ENCODE data around the gene ADORA1. TPM values are rescaled to one million over a fixed set of nuclear protein-coding genes. Genes with fewer than 3 reads are reported as not detected.

The ADORA1 gene
- total RNA-seq, 2 experiments from 2014 or later, result not detected

- H3K36me3 Mint-ChIP-seq (ENCODE audit: low read depth), result no peaks in the 10 kb centered on the region
- peaks cover 4% of the 10 kb centered on the region for H3K4me1 Mint-ChIP-seq
- DNase-seq, result no peak
- no peaks in the 10 kb centered on the region for H3K9me3 Mint-ChIP-seq
- H3K27ac Mint-ChIP-seq, result no peak overlapping the region
- ChIA-PET CTCF (interaction anchor here (0.8 to 1.8 kb wide), 3 partner anchors 11 to 39 kb away, joined by 3 to 7 read pairs (median 3); no protein-coding TSS in a partner anchor), POLR2A (no interaction called here)
- peaks cover 42% of the 10 kb centered on the region for H3K27me3 Mint-ChIP-seq
- H3K4me3 Mint-ChIP-seq, result no peak overlapping the region
Measured at GRCh38 chr1:203130358-203130985, 2.9 kb downstream of the ADORA1 start.

DNA sequence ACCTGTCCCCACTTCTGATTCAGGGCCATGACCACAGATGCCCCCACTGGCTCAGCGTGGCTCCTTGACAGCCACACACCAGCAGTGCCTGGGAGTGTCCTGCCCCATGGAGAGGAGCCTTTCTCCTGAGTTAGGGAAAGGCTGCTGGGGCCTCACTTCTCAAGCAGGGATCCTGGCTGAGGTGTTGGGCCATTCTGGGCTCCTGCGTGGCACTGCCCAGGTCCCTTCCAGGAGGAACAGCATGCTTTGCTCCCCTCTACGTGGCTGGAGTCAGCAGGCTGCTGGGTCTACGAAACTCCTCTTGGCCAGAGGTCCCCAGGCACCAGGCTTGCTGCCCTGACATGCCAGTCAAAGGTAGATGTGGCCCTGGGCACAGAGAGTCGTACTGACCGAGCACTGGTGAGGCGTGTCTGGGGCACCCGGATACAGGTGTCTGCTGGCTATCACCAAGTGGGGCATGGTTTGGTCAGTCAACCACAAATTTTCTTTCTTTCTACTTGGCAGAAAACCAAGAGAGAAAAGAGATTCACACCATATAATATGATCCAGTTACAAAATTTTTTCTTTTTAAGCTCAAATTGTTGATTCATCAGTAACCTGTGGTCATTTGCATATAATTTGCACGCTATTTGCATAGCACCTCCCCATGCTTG, 4.1 kb downstream of the ADORA1 start:
- H3K36me3 Mint-ChIP-seq (ENCODE audit: low read depth), result no peaks in the 10 kb centered on the region
- H3K4me3 Mint-ChIP-seq, result no peak overlapping the region
- ChIA-PET CTCF (interaction anchor here (0.8 kb wide), 1 partner anchor 11 kb away, joined by 3 read pairs; no protein-coding TSS in a partner anchor), POLR2A (no interaction called here)
- H3K9me3 Mint-ChIP-seq, result no peaks in the 10 kb centered on the region
- no peak overlapping the region for H3K27ac Mint-ChIP-seq
- H3K27me3 Mint-ChIP-seq, result peaks cover 32% of the 10 kb centered on the region
- peaks cover 14% of the 10 kb centered on the region for H3K4me1 Mint-ChIP-seq
- DNase-seq, result no peak

- no peak for DNase-seq
- Mint-ChIP-seq H3K27ac (no peak overlapping the region), H3K36me3 (ENCODE audit: low read depth) (no peaks in the 10 kb centered on the region), H3K9me3 (no peaks in the 10 kb centered on the region), H3K4me3 (no peak overlapping the region), H3K4me1 (peaks cover 9% of the 10 kb centered on the region), H3K27me3 (peaks cover 17% of the 10 kb centered on the region)
- ChIA-PET CTCF (interaction anchor here (0.7 to 1.5 kb wide), 3 partner anchors 14 to 63 kb away, joined by 3 to 5 read pairs (median 5); no protein-coding TSS in a partner anchor), POLR2A (no interaction called here)
Measured at GRCh38 chr1:203133970-203134725, 6.6 kb downstream of the ADORA1 start.

- Mint-ChIP-seq H3K4me3 (no peak overlapping the region), H3K4me1 (peaks cover 9% of the 10 kb centered on the region), H3K9me3 (no peaks in the 10 kb centered on the region), H3K27me3 (peaks cover 7% of the 10 kb centered on the region), H3K27ac (no peak overlapping the region), H3K36me3 (ENCODE audit: low read depth) (no peaks in the 10 kb centered on the region)
- ChIA-PET CTCF (interaction anchor here (0.6 kb wide), 1 partner anchor 12 kb away, joined by 3 read pairs; no protein-coding TSS in a partner anchor), POLR2A (no interaction called here)
- DNase-seq, result no peak
Measured at GRCh38 chr1:203135636-203136305, 8.2 kb downstream of the ADORA1 start.

- ChIA-PET CTCF (interaction anchor here (0.6 to 0.7 kb wide), 2 partner anchors 8 to 11 kb away, joined by 3 read pairs; no protein-coding TSS in a partner anchor), POLR2A (no interaction called here)
- H3K9me3 Mint-ChIP-seq, result no peaks in the 10 kb centered on the region
- no peaks in the 10 kb centered on the region for H3K36me3 Mint-ChIP-seq (ENCODE audit: low read depth)
- H3K27me3 Mint-ChIP-seq, result peaks cover 7% of the 10 kb centered on the region
- H3K4me3 Mint-ChIP-seq, result no peak overlapping the region
- peaks cover 9% of the 10 kb centered on the region for H3K4me1 Mint-ChIP-seq
- DNase-seq, result no peak
- H3K27ac Mint-ChIP-seq, result no peak overlapping the region
Measured at GRCh38 chr1:203136409-203137042, 9.0 kb downstream of the ADORA1 start.

DNA sequence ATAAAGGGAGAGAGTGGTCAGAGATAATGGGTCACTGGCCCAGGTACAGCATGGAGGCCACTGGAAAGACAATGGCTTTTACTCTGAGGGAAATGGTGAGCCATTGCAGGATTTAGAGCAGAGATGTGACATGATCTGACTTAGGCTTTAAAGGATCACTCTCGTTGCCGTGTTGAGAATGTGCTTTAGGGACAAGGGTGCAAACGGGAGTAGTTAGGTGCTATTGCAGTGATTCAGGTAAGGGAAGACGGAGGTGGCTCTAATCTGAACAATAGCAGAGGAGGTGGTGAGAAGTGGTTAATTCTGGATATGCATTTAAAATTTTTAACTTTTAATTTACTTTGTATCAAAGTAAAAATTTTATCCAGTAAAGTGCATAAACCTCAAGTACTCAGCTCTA, 9.8 kb downstream of the ADORA1 start:
- peaks cover 7% of the 10 kb centered on the region for H3K27me3 Mint-ChIP-seq
- H3K4me1 Mint-ChIP-seq, result peaks cover 9% of the 10 kb centered on the region
- no peaks in the 10 kb centered on the region for H3K36me3 Mint-ChIP-seq (ENCODE audit: low read depth)
- DNase-seq, result no peak
- H3K9me3 Mint-ChIP-seq, result no peaks in the 10 kb centered on the region
- ChIA-PET CTCF (no interaction called here), POLR2A (no interaction called here)
- no peak overlapping the region for H3K4me3 Mint-ChIP-seq
- H3K27ac Mint-ChIP-seq, result no peak overlapping the region

DNA sequence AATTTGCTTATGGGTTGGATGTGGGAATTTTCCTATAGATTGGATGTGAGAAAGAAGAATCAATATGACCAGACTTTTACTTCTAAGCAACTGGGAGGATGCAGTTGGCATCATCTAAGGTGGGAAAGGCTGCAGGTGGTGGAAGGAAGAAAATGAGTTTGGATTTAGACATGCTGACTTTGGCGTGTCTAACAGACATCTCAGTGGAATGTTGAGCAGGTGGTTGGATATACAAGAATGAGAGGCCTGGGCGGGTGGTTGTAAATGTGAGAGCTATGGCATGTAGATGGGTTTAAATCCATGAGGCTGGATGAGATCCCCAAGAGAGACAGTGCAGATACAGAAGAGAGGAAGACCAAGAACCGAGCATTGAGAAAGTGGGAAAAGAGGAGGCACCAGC, 10.5 kb downstream of the ADORA1 start:
- Mint-ChIP-seq H3K4me3 (no peak overlapping the region), H3K36me3 (ENCODE audit: low read depth) (no peaks in the 10 kb centered on the region), H3K9me3 (no peaks in the 10 kb centered on the region), H3K4me1 (peaks cover 9% of the 10 kb centered on the region), H3K27ac (no peak overlapping the region), H3K27me3 (peaks cover 7% of the 10 kb centered on the region)
- no peak for DNase-seq
- ChIA-PET CTCF (no interaction called here), POLR2A (no interaction called here)

- Mint-ChIP-seq H3K36me3 (ENCODE audit: low read depth) (no peaks in the 10 kb centered on the region), H3K4me1 (peaks cover 9% of the 10 kb centered on the region), H3K27ac (no peak overlapping the region), H3K9me3 (no peaks in the 10 kb centered on the region), H3K27me3 (peaks cover 7% of the 10 kb centered on the region), H3K4me3 (no peak overlapping the region)
- DNase-seq, result no peak
- POLR2A ChIA-PET, result no interaction called here
- CTCF ChIA-PET, result no interaction called here
Measured at GRCh38 chr1:203139976-203140475, 12.5 kb downstream of the ADORA1 start.

GRCh38 chr1:203140743-203141520, 13.4 kb downstream of the ADORA1 start:
- H3K27me3 Mint-ChIP-seq, result peaks cover 7% of the 10 kb centered on the region
- DNase-seq, result no peak
- ChIA-PET CTCF (no interaction called here), POLR2A (no interaction called here)
- peaks cover 6% of the 10 kb centered on the region for H3K4me1 Mint-ChIP-seq
- H3K4me3 Mint-ChIP-seq, result no peak overlapping the region
- H3K9me3 Mint-ChIP-seq, result no peaks in the 10 kb centered on the region
- H3K27ac Mint-ChIP-seq, result no peak overlapping the region
- H3K36me3 Mint-ChIP-seq (ENCODE audit: low read depth), result no peaks in the 10 kb centered on the region

DNA sequence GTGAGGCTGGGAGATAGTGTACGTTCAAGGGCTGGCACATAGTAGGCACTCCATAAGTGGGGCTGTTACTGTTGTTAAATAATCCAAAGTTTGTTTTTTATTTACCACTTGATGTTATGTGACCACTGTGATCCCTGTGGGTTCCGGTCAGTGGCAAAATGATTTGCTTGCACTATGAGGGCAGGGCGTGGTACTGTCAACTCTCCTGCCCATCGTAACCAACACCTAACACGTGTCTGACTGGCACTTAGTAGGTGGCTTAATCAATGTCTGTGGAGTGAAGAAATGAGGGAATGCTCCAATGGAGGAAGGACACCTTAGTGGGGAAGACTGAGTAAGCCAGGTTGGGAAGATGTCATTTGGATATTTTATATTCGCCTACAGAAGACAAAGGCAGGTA, 14.6 kb downstream of the ADORA1 start:
- no peak for DNase-seq
- Mint-ChIP-seq H3K27me3 (peaks cover 3% of the 10 kb centered on the region), H3K9me3 (no peaks in the 10 kb centered on the region), H3K4me1 (no peaks in the 10 kb centered on the region), H3K27ac (no peak overlapping the region), H3K36me3 (ENCODE audit: low read depth) (no peaks in the 10 kb centered on the region), H3K4me3 (no peak overlapping the region)
- POLR2A ChIA-PET, result no interaction called here
- CTCF ChIA-PET, result no interaction called here

DNA sequence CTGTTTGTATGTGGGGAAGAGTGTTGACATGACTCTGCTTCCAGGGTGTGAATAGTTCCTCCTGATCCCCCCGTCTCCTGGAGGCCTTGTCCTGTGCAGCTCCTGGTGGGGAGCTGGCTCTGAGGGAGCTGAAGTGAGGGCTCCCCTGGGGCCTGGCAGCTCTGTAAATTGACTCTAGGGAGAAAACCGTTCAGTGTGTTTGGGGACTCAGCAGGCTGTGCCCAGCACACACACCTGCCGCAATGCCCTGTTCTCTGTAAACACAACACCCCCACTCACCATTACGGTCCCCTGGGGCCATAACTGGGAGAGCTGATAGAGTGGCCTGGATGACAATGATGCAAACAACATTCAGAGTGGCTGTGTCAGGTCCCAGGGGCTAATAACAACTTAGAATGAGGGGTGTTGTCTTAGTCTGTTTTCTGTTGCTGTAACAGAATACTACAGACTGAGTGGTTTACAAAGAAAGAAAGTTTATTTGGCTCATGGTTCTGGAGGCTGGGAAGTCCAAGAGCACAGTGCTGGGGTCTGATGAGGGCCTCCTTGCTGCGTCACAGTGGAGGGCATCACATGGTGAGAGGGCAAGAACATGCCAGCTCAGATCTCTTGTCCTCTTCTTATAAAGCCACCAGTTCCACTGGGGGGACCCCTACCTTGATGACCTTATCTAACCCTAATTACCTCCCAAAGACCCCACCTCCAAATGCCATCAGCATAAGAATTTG, 15.3 kb downstream of the ADORA1 start:
- DNase-seq, result no peak
- H3K4me3 Mint-ChIP-seq, result no peak overlapping the region
- no peaks in the 10 kb centered on the region for H3K36me3 Mint-ChIP-seq (ENCODE audit: low read depth)
- POLR2A ChIA-PET, result no interaction called here
- CTCF ChIA-PET, result interaction anchor here (1.0 kb wide), 1 partner anchor 82 kb away, joined by 3 read pairs; no protein-coding TSS in a partner anchor
- H3K27ac Mint-ChIP-seq, result no peak overlapping the region
- no peaks in the 10 kb centered on the region for H3K27me3 Mint-ChIP-seq
- H3K9me3 Mint-ChIP-seq, result no peaks in the 10 kb centered on the region
- H3K4me1 Mint-ChIP-seq, result no peaks in the 10 kb centered on the region

Measured in activated CD4-positive, alpha-beta T cell treated with anti-CD3 and anti-CD28 coated beads, Interleukin-2, amount 10 ng/mL, durations not matched to agents 7 days and 5 days (primary cell).